ENCODE data around the gene MYOD1.

Gene MYOD1

GRCh38 chr11:17697175-17697949 lies 22.0 kb upstream of the MYOD1 start:
- H3K27ac ChIP-seq (replicated peaks), result no peak overlapping the region
- peaks cover 39% of the 10 kb centered on the region for H3K27me3 ChIP-seq (ENCODE audit: insufficient read depth, poor library complexity, severe bottlenecking)
- no peak for TF ChIP-seq REST (IDR thresholded peaks at IDR 0.05; ENCODE audit: insufficient replicate concordance, low read depth)
- no peak for TF ChIP-seq POLR2AphosphoS5 (IDR thresholded peaks at IDR 0.05; ENCODE audit: low read depth)
- no peak for TF ChIP-seq GABPA (IDR thresholded peaks at IDR 0.05; ENCODE audit: low read depth)
- no peak for TF ChIP-seq CTCF (IDR thresholded peaks at IDR 0.05; ENCODE audit: insufficient read depth, low read length)
- H3K4me3 ChIP-seq (replicated peaks; ENCODE audit: insufficient read depth, low read length), result no peak overlapping the region
- no peak for DNase-seq (ENCODE audit: low read depth in 1 of 2, low spot score in 1 of 2)

GRCh38 chr11:17699147-17700114 lies 19.9 kb upstream of the MYOD1 start:
- no peak for TF ChIP-seq CTCF (IDR thresholded peaks at IDR 0.05; ENCODE audit: insufficient read depth, low read length)
- TF ChIP-seq SPI1 (IDR thresholded peaks at IDR 0.05; ENCODE audit: borderline replicate concordance, low read depth), result no peak
- TF ChIP-seq POLR2AphosphoS5 (IDR thresholded peaks at IDR 0.05; ENCODE audit: low read depth), result no peak
- no peak for TF ChIP-seq GABPA (IDR thresholded peaks at IDR 0.05; ENCODE audit: low read depth)
- TF ChIP-seq REST (IDR thresholded peaks at IDR 0.05; ENCODE audit: insufficient replicate concordance, low read depth), result no peak
- DNase-seq (ENCODE audit: low read depth in 1 of 2, low spot score in 1 of 2), result no peak
- Histone ChIP-seq H3K4me3 (replicated peaks; ENCODE audit: insufficient read depth, low read length) (no peak overlapping the region), H3K27ac (replicated peaks) (no peak overlapping the region), H3K27me3 (ENCODE audit: insufficient read depth, poor library complexity, severe bottlenecking) (peaks cover 25% of the 10 kb centered on the region)

- DNase-seq (ENCODE audit: low read depth in 1 of 2, low spot score in 1 of 2), result no peak
- Histone ChIP-seq H3K27ac (replicated peaks) (no peak overlapping the region), H3K4me3 (replicated peaks; ENCODE audit: insufficient read depth, low read length) (no peak overlapping the region), H3K27me3 (ENCODE audit: insufficient read depth, poor library complexity, severe bottlenecking) (peaks cover 14% of the 10 kb centered on the region)
- TF ChIP-seq GABPA (IDR thresholded peaks at IDR 0.05; ENCODE audit: low read depth) (no peak), CTCF (IDR thresholded peaks at IDR 0.05; ENCODE audit: insufficient read depth, low read length) (no peak), POLR2AphosphoS5 (IDR thresholded peaks at IDR 0.05; ENCODE audit: low read depth) (no peak), REST (IDR thresholded peaks at IDR 0.05; ENCODE audit: insufficient replicate concordance, low read depth) (no peak)
Observed at GRCh38 chr11:17700991-17701390, 18.4 kb upstream of the MYOD1 start.
